RPMI7951 (cell line): ENCODE results near the gene KCTD15. TPM values are rescaled to one million over a fixed set of nuclear protein-coding genes. Genes with fewer than 3 reads are reported as not detected.
"Not testable (repeated sequence)": the region's sequence is repeated elsewhere in the genome, so short reads cannot be mapped to it uniquely, and the experiment has no call there.

Source experiments
- DNase-seq: peaks from one replicate; pipeline ENCODE4 v3.0.0-alpha.2; 2012; ENCODE audit warnings: low read depth
- total RNA-seq: library from RNA; depleted of rRNA; stranded (reverse); fragments of >200 nt; shearing (Covaris generic); gene quantifications from 2 replicates; pipeline ENCODE4 v1.2.3, GENCODE V29; 2014

Gene KCTD15
- total RNA-seq, 1 experiment from 2014 or later: 62.4 TPM

- no peak for DNase-seq
Observed at GRCh38 chr19:33814181-33815165, 17.8 kb downstream of the KCTD15 start.

- DNase-seq: peak; percentile 61
Observed at GRCh38 chr19:33815380-33816340, 19.0 kb downstream of the KCTD15 start.

DNA sequence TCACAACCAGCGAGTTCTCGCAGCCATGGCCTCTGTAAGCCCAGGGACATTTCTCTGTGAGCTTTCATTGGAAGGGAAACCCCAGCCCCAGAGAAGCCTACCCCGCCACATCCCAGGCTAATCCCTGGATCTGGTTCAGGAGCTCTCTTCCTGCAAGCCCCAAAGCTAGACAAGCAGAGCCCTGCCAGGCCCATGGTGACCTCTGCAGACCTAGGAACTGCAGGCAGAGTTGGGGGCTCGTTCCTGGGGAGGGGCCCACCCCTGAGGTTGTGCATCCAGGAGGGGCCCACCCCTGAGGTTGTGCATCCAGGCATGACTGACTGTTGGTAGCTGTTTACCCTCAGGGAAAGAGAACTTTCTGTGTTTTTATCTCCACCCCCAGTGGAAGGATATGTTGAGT is 21.7 kb downstream of the KCTD15 start:
- DNase-seq: no peak

DNA sequence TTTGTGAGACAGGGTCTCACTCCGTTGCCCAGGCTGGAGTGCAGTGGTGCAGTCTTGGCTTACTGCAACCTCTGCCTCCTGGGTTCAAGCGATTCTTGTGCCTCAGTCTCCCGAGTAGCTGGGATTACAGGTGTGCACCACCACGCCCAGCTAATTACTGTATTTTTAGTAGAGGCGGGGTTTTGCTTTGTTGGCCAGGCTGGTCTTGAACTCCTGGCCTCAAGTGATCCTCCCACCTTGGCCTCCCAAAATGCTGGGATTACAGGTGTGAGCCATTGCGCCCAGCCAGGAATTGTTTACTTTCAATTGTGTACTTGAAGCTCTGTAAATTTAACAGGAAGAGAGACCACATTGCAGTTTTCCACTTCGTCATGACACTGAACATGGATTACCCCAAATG is 22.4 kb downstream of the KCTD15 start:
- not testable (repeated sequence) for DNase-seq

GRCh38 chr19:33819506-33819879 is 22.8 kb downstream of the KCTD15 start:
- no peak for DNase-seq

DNA sequence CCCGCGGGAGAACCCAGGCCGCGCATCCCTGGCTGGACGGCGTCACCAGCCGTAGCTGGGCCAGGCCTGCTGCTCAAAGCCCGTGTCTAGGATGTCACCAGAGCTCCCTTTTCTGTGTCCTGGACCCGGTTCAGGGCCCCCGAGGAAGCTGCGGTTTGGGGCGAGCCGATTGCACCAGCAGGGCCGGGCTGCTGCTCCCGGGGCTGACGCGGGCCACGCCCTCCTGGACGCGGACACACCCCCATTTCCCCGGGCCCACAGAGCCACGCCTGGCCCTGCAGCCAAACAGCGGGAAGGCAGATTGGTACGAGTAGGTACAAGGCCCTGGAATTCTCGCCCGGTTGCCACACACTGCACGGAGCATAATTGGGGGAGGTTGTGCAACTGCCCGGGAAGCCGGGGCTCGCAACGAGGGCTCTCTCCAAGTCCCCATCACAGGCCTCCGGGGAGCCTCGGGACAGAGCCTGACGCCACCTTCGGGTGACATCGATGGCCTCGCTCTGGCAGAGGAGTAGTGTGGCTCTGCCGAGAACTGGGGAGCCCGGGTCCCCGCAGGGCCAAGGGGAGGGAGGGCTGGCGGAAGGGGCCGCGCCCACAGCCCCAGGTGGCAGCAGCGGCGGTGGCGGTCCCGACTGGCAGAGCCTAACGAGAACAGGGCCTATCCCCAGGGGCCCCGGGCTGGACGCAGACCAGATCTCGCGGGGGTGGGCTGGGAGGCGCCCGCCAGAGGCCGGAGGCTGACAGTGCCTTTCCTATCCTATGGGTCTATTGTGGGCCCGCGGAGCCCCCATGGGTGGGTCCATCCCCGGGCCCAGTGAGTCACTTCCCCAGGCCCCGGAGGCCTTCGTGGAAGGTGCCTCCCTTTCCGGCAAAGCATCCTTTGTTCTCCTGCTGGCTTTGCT is 23.5 kb downstream of the KCTD15 start:
- DNase-seq: peak; percentile 96

GRCh38 chr19:33821871-33822270 is 25.2 kb downstream of the KCTD15 start:
- DNase-seq: peak; percentile 53

GRCh38 chr19:33823341-33823740 is 26.7 kb downstream of the KCTD15 start:
- DNase-seq: no peak

GRCh38 chr19:33825556-33825955 is 28.9 kb downstream of the KCTD15 start:
- DNase-seq: no peak

GRCh38 chr19:33826521-33826920 is 29.9 kb downstream of the KCTD15 start:
- no peak for DNase-seq

DNA sequence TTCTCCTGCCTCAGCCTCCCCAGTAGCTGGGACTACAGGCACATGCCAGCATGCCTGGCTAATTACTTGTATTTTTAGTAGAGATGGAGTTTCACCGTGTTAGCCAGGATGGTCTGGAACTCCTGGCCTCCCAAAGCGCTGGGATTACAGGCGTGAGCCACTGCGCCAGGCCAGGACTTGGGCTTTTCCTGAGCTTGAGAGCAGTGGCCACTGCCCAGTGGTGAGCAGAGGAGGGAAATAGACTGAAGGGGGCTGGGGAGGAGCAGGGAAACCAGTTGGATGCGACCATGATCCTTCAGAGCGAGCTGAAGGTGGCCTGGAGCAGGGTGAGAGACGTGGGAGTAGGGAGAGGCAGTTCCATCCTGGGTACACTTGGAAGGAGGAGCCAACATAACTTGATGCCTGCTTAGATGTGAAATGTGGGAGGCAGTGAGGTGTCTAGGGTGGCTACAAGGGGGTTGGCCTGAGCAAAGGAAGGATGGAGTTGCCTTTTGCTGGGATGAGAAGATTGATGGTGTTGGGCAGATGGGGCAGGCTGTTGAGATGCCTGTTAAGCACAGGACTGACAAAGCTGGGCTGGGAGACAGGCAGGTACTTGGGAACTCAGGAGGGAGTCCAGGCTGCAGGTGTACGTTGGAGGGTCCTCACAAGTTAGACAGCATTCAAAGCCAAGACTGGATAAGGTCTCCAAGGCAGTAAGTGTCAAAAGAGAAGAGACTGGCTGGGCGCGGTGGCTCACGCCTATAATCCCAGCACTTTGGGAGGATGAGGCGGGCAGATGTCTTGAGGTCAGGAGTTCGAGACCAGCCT is 31.8 kb downstream of the KCTD15 start:
- DNase-seq: no peak

- DNase-seq: no peak
Observed at GRCh38 chr19:33830264-33830663, 33.6 kb downstream of the KCTD15 start.

DNA sequence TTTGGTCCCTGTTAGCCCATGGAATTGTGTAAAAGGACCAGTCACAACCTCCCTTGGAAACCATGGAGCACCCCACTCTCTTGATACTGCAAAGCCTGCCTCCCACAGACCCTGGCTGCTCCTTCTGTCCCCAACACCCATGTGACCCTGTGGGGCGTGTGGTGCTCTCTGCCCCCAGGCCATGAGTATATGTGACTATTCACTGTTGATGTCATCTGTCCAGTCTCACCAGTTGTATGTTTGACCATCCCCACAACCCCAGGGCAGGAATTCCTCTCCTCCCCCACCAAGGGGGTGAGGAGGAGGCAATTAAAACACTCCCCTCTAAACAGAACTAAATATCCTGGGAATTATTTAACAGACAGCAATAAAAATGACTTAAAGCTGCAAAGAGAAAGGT is 35.2 kb downstream of the KCTD15 start:
- peak; percentile 24 for DNase-seq

DNA sequence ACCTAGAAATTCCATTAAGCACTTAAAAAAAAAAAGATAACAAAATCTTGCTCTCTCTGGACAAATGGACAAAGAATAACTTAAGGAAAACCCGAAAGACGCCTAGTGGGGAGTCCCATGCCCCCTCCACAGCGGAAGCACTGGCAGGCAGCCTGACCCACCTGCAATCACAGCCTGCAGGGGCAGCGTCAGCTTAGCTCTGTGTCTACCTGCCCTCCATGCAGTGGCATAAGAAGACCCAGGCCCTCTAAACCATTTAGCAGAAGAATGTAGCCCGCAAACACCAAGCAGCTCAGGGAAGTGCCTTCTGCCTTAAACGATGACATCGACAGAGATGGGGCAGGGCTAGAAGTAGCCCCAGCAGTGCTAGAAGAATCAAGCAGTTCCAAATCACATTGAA is 36.0 kb downstream of the KCTD15 start:
- DNase-seq: no peak

DNA sequence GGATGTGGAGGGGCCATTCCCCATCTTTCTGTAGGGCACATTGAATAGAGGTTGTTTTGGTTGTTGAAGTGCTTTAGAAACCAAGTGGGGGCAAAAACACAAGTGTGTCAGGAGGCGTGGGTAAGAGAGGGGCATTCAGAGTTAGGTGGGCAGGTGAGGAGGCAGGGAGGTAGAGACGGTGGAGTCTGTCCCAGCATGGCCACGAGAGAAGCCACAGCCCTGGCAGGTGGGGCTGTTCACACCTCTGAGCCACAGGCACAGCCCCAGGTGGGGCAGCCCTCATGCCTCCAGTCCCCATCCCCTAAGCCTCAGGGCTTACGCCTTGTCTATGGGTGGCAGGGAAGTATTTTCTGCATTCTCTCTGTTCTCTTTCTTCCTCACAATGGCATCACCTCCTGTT is 43.7 kb downstream of the KCTD15 start:
- DNase-seq: no peak

DNA sequence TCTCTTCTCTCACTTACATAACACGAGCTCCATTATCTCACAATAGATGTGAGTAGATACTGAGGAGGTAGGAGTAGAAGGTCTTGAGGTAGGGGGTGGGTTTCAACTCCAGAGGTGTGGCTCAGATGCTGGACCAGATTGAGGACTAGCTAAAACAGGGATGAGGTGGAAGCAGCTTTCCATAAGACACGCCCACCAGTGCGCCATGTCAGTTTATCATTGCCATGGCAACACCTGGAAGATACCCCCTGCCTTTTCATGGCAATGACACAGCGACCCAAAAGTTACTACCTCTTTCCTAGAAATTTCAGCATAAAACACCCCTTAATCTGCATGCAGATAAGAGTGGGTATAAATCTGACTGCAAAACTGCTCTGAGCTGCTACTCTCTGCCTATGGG is 44.1 kb downstream of the KCTD15 start:
- DNase-seq: no peak

- no peak for DNase-seq
Observed at GRCh38 chr19:33841685-33842084, 45.0 kb downstream of the KCTD15 start.

GRCh38 chr19:33844478-33844877 is 47.8 kb downstream of the KCTD15 start:
- DNase-seq: no peak

DNA sequence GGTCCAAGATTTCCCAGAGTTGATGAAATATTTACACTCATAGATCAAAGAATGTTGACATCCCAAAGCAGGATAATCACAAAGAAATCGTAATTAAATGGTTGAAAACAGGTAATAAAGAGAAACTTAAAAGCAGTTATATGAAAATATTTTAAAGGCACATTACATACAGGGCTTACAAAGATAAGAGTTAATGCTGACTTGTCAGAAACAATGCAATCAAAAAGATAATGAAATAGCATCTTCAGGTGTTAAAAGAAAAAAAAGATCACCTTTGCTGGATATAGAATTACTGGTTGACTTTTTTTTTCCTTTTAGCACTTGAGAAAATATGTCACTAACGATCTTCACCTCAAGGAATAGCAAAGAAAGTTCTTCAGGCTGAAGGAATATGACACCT is 48.8 kb downstream of the KCTD15 start:
- DNase-seq: no peak

DNA sequence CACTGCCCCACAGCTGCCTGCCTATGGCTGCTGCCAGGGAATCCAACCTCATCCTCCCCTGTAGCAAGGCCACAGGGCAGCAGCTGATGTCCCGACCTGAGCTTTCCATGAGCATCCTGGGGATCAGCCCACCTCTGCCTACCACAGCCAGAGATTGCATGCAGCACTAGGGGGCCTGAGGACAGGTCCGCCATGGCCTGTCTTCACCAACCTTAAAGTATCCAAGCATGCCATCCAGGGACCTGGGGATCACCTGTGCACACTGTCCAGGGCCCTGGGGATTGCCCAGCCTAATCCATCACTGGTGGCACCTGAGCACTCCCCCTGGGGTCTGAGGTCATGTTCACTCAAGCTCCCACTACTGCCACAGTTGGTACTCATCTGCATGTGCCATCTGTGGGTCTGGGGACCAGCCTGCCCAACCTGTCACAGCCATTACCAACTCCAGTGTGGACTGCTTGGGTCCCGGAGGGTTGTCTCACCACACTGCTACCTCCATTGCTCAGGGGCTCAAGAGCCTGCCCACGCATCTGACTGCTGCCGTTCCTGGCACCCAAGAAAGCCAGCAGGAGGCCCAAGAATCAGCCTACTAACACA is 53.0 kb downstream of the KCTD15 start:
- no peak for DNase-seq
